CD4-positive, alpha-beta T cell (primary cell): ENCODE results near the gene STIP1. TPM values are rescaled to one million over a fixed set of nuclear protein-coding genes. Genes with fewer than 3 reads are reported as not detected.

ENCODE experiments used
- ATAC-seq: fragments of 200-7000 bp; cut with Tn5 transposase; one replicate; pipeline ENCODE4 v1.10.0; 2022; ENCODE audit warnings: mild to moderate bottlenecking; ENCODE audit not compliant: poor library complexity
- CTCF ChIA-PET: fragments of 350-600 bp; sonication (Branson Sonifier 250); formaldehyde crosslinking; loops from one replicate; lab custom pipeline; 2021; ENCODE audit warnings: antibody characterized with exemption, inconsistent platforms; lab: Charles Lee
- POLR2A ChIA-PET: fragments of 350-600 bp; sonication (Branson Sonifier 250); formaldehyde crosslinking; loops from one replicate; lab custom pipeline; 2021; ENCODE audit warnings: antibody characterized with exemption, inconsistent platforms; lab: Charles Lee
- DNase-seq, 14 experiments: peaks; one replicate each; pipeline ENCODE4 v3.0.0-alpha.2; 2013 to 2020; ENCODE audit warnings: mixed read lengths in 2 of 14
- H3K27ac ChIP-seq, 2 donors: one replicate each; pipeline versions ENCODE4 v1.5.1 to v1.7.0; 2013; ENCODE audit warnings: low read length in 2 of 2, low read depth in 1 of 2, mild to moderate bottlenecking in 1 of 2
- H3K27me3 ChIP-seq, 2 experiments: 1 replicate in 1 of 2; 2 replicates in 1 of 2; pipeline versions ENCODE4 v1.6.1 to v1.7.0; 2013; ENCODE audit warnings: low read length in 2 of 2, control low read depth in 1 of 2, mild to moderate bottlenecking in 1 of 2, moderate library complexity in 1 of 2; ENCODE audit not compliant: insufficient read depth in 2 of 2, control insufficient read depth in 1 of 2
- H3K36me3 ChIP-seq: one replicate; pipeline ENCODE4 v1.6.1; 2013; ENCODE audit warnings: low read length, control low read depth; ENCODE audit not compliant: insufficient read depth
- H3K4me1 ChIP-seq: one replicate; pipeline ENCODE4 v1.6.1; 2013; ENCODE audit warnings: low read length, control low read depth; ENCODE audit not compliant: insufficient read depth
- H3K4me3 ChIP-seq: one replicate; pipeline ENCODE4 v1.5.1; 2013; ENCODE audit warnings: mild to moderate bottlenecking, low read length, moderate library complexity
- H3K9me3 ChIP-seq, 2 experiments: 1 replicate in 1 of 2; 2 replicates in 1 of 2; pipeline versions ENCODE4 v1.6.1 to v1.7.0; 2013; ENCODE audit warnings: low read length in 2 of 2, mild to moderate bottlenecking in 2 of 2, control low read depth in 1 of 2, moderate library complexity in 1 of 2; ENCODE audit not compliant: control insufficient read depth in 1 of 2, insufficient read depth in 1 of 2
- H3K27ac Mint-ChIP-seq: one replicate; pipeline ENCODE4 v1.8.0; 2020; ENCODE audit warnings: mixed read lengths
- H3K27me3 Mint-ChIP-seq: one replicate; pipeline ENCODE4 v1.8.0; 2021; ENCODE audit warnings: mixed read lengths
- H3K36me3 Mint-ChIP-seq: one replicate; pipeline ENCODE4 v1.8.0; 2021; ENCODE audit warnings: low read depth, mixed read lengths
- H3K4me1 Mint-ChIP-seq: one replicate; pipeline ENCODE4 v1.8.0; 2021; ENCODE audit warnings: low read depth, mixed read lengths
- H3K4me3 Mint-ChIP-seq: one replicate; pipeline ENCODE4 v1.8.0; 2020; ENCODE audit warnings: mild to moderate bottlenecking, mixed read lengths
- H3K9me3 Mint-ChIP-seq: one replicate; pipeline ENCODE4 v1.8.0; 2020; ENCODE audit warnings: mixed read lengths
- intact Hi-C, 2 experiments: fragments of 100-400 bp; cut with DNase I in 1 of 2; cut with micrococcal nuclease in 1 of 2; formaldehyde crosslinking; loops; one replicate each; pipeline versions ENCODE4 v1.15.1 to v1.9.0; 2023 to 2025; cut with DNase I, micrococcal nuclease
- total RNA-seq, 174 experiments: library from RNA in 2 of 174; stranded (reverse) in 2 of 174; gene quantifications; one replicate each; pipeline ENCODE4 v1.2.3 and lab custom pipeline; 2021 to 2026
- TF ChIP-seq, protein P1 (sequence below): fragments of 200-600 bp; IDR thresholded peaks from one replicate; pipeline ENCODE4 v1.8.0; 2022; ENCODE audit warnings: antibody characterized with exemption, mild to moderate bottlenecking

The STIP1 gene
- total RNA-seq, 2 experiments from 2014 or later: 29.0 to 37.5 TPM

DNA sequence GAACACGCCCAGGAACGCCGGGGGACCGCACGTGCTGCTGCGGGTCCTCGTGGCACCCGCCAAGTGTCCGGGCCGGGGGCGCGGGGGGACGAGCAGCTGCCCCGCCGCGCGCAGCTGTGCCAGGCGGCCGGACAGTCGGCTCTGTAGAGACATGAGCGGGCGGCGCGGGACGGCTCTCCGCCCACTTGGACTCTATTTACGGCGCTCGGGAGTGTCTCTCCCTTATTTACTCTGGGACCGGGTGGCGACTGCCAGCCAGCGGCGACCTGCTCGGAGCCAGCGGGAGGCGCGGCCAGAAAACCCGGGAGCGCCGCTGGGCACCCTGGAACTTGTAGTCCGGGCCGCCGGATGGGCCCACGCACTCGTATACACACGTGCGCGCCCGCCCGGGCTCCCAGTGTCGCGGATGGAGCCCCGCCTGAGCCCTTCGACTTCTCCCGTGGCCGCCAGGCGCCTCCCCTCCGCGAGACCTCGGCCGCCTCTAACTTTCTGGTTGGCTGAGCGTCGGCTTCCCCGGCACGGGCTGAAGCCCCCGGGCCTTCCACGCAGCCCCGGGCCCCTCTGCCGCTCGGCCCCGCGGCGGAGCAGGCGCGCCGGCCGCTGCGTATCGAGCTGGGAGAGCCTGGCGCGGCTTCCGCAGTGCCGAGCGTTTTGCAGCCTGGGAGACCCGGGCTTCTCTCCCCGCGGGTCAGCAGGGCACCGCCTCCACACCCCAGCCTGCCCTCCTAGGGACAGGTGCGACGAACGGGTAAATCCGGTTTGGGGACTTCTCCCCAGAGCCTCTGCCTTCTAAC, 19.9 kb upstream of the STIP1 start, which contains the start of gene MACROD1:
MACROD1 (minus strand) TSS at position 272 of the 794 bp plus-strand sequence; CDS start at position 153, 119 bp downstream.
- H3K9me3 Mint-ChIP-seq: no peaks in the 10 kb centered on the region
- H3K4me1 Mint-ChIP-seq: peaks cover 4% of the 10 kb centered on the region
- ChIA-PET POLR2A (interaction anchor here (0.8 to 3.4 kb wide), 4 partner anchors 20 to 152 kb away, joined by 3 to 22 read pairs (median 4); partner anchors contain the start of genes FERMT3, PRDX5, STIP1 and TRMT112), CTCF (interaction anchor here (0.7 to 1.8 kb wide), 4 partner anchors 13 to 1103 kb away, joined by 3 to 6 read pairs (median 4); partner anchors contain the start of gene STIP1)
- H3K4me3 Mint-ChIP-seq: peak within 1 kb of the TSS; percentile 92
- TF ChIP-seq, protein P1, sequence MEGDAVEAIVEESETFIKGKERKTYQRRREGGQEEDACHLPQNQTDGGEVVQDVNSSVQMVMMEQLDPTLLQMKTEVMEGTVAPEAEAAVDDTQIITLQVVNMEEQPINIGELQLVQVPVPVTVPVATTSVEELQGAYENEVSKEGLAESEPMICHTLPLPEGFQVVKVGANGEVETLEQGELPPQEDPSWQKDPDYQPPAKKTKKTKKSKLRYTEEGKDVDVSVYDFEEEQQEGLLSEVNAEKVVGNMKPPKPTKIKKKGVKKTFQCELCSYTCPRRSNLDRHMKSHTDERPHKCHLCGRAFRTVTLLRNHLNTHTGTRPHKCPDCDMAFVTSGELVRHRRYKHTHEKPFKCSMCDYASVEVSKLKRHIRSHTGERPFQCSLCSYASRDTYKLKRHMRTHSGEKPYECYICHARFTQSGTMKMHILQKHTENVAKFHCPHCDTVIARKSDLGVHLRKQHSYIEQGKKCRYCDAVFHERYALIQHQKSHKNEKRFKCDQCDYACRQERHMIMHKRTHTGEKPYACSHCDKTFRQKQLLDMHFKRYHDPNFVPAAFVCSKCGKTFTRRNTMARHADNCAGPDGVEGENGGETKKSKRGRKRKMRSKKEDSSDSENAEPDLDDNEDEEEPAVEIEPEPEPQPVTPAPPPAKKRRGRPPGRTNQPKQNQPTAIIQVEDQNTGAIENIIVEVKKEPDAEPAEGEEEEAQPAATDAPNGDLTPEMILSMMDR: no peak
- no peaks in the 10 kb centered on the region for H3K27me3 ChIP-seq
- H3K36me3 ChIP-seq: peaks cover 2% of the 10 kb centered on the region
- no peaks in the 10 kb centered on the region for H3K9me3 ChIP-seq
- H3K4me3 ChIP-seq: peak within 1 kb of the TSS; percentile 66
- intact Hi-C loops: loop anchor here in 1 of 2 experiments (2.0 to 10.0 kb wide), 2 partner anchors 19 to 491 kb away; partner anchors contain the start of gene ATL3
- H3K36me3 Mint-ChIP-seq: no peaks in the 10 kb centered on the region
- no peak within 1 kb of the TSS for H3K27ac ChIP-seq
- no peak within 1 kb of the TSS for H3K27ac Mint-ChIP-seq
- peak; percentile 51 to 88 (median 70) for DNase-seq
- H3K4me1 ChIP-seq: peaks cover 18% of the 10 kb centered on the region
- ATAC-seq: peak; percentile 91
- H3K27me3 Mint-ChIP-seq: no peaks in the 10 kb centered on the region

DNA sequence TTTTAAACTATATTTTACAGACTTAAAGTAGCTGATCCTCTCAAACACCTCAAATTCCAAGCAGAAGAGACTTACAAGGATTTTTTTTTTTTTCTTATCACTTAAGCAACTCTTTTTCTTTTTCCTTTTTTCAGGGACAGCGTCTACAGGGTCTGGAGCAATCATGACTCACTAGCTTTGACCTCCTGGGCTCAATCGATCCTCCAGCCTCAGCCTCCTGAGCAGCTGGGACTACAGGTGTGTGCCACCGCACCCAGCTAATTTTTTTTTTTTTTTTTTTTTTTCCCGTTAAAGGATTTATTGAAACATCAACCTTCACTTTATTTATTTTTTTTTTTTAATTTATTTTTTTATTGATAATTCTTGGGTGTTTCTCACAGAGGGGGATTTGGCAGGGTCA, 15.6 kb upstream of the STIP1 start:
- DNase-seq (no peak), ATAC-seq (no peak)
- H3K9me3 ChIP-seq: no peaks in the 10 kb centered on the region
- TF ChIP-seq, protein P1: no peak
- intact Hi-C loops: no loop called here
- H3K4me3 ChIP-seq: no peak overlapping the region
- H3K27me3 Mint-ChIP-seq: no peaks in the 10 kb centered on the region
- peaks cover 9% of the 10 kb centered on the region for H3K4me1 ChIP-seq
- no peaks in the 10 kb centered on the region for H3K36me3 ChIP-seq
- ChIA-PET CTCF (interaction anchor here (0.6 to 1.6 kb wide), 3 partner anchors 17 to 101 kb away, joined by 3 to 4 read pairs (median 3); no protein-coding TSS in a partner anchor), POLR2A (no interaction called here)
- H3K4me3 Mint-ChIP-seq: no peak overlapping the region
- no peaks in the 10 kb centered on the region for H3K27me3 ChIP-seq
- no peaks in the 10 kb centered on the region for H3K9me3 Mint-ChIP-seq
- no peaks in the 10 kb centered on the region for H3K4me1 Mint-ChIP-seq
- no peak overlapping the region for H3K27ac Mint-ChIP-seq
- no peak overlapping the region for H3K27ac ChIP-seq
- no peaks in the 10 kb centered on the region for H3K36me3 Mint-ChIP-seq

DNA sequence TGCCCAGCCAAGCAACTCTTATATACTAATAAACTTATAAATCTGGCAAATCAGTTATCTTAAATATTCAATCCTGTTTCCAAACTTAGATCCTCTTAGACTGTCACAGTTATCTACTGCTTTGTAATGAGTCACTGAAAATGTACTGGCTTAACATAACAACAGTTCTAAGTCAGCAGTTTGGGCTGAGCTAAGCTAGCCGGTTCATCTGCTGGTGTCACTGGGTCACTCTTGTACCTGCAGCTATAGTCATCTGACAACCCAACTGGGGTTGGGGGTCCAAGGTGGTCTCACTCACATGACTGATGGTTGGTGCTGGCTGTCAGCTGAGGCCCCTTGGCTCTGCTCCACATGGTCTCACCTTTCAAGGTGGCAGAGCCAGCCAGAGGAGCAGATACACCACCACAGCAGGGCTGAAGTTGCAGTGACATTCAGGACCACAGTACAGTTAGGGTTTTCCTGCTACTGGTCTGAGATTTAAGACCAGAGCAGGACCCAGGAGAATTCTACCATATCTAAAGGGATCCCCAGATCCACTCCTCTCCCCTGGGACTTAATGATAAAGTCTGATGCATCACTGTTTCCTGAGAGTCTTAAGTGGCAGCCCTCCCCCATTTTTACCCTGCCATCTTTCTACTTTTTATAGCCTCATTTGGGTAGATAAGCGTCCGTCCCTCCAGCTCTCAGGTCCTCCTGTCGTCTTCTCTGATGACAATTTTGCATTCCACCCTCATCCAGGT, 12.2 kb upstream of the STIP1 start:
- intact Hi-C loops: no loop called here
- ATAC-seq (no peak), DNase-seq (no peak)
- TF ChIP-seq, protein P1: no peak
- Mint-ChIP-seq H3K27me3 (no peaks in the 10 kb centered on the region), H3K9me3 (no peaks in the 10 kb centered on the region), H3K27ac (no peak overlapping the region), H3K4me1 (peaks cover 5% of the 10 kb centered on the region), H3K36me3 (no peaks in the 10 kb centered on the region), H3K4me3 (no peak overlapping the region)
- Histone ChIP-seq H3K4me3 (no peak overlapping the region), H3K27me3 (no peaks in the 10 kb centered on the region), H3K36me3 (no peaks in the 10 kb centered on the region), H3K9me3 (no peaks in the 10 kb centered on the region), H3K27ac (no peak overlapping the region), H3K4me1 (peaks cover 9% of the 10 kb centered on the region)
- CTCF ChIA-PET: no interaction called here
- POLR2A ChIA-PET: no interaction called here
